NCI-H510A (cell line): ENCODE data around the gene URI1.

Experiments used
- DNase-seq: peaks from one replicate; lab custom pipeline; 2025; lab: John Stamatoyannopoulos, UW

The URI1 gene

DNA sequence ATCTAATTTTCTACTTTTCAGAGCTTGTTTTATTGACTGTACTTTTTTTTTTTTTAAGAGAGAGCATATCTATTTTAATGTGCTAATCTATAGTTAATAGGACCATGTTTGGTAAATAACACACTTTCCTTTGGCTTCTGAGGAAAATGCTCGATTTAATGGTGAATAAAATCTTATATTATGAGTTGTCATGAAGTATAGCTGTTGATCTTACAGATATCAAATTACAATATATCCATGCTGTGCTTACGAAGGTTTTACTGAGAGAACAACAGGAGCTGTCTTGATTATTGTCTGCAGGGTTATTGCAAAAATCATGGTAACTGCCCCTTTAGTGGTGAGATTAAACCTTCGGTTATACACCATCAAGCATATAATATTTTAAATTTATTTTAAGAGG, 29.6 kb downstream of the URI1 start:
- no peak for DNase-seq

DNA sequence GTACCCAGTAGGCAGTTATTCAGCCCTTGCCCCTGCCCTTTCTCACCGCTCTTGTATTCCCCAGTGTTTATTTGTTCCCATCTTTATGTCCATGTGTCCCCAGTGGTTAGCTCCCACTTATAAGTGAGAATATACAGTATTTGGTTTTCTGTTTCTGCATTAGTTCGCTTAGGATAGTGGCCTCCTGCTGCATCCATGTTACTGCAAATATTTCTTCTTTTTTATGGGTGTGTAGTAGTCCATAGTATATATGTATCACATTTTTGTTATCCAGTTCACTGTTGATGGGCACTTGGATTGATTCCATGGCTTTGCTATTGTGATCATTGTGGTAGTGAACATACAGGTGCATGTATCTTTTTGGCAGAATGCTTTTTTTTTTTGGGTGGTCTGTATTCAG, 32.7 kb downstream of the URI1 start:
- DNase-seq, result no peak

DNA sequence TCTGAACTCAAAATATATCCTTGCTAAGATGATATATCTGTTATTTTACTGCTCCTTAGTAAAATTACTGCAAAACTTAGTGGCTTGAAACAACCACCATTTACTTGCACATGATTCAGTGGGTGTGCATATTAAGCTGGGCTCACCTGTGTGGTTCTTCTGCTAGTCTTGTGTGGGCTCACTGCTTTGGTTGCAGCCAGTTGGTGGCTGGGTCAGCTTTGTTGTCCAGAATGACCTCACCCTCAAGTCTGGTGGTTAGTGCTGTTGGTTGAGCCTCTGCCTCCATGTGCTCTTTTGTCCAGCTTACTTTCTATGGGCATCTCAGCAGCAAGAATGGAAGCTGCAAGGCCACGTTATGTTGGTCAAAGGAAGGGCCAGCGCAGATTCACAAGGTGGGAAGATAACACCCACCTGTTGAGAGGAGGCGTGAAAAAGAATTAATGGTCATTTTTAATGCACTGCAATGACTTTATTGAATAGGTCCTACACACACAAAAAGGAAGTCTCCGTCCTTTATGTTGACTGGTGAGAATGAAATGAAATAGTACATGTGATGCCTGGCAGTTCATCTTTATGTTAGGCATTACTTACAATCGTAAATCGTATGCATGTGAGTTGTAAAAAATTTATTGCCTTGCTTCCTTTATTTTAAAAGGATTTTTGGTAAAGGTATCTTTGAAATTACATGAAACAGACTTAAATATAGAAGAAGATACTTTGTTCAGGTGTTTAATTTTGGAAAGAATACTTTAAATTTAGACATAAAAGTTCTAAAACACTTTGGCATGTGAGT, 34.3 kb downstream of the URI1 start:
- no peak for DNase-seq

DNA sequence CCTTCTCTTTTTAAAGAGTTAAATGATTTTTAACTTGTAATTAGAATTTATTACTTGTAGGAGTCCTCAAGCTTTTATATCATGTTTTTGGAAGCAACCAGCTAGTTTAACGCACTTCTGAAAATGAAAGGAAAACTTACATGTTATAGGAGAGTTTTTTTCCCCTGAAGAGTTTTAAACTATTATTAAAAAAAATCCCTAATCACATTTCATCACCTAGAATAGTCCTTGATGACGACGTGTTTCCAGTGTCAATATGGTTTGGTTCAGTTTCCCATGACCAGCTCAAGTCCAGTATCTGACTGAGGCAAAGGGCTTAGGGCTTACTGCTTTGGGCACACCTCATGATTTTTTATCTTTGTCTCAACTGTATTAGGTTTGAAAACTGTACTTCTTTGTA, 36.0 kb downstream of the URI1 start:
- DNase-seq, result no peak

DNA sequence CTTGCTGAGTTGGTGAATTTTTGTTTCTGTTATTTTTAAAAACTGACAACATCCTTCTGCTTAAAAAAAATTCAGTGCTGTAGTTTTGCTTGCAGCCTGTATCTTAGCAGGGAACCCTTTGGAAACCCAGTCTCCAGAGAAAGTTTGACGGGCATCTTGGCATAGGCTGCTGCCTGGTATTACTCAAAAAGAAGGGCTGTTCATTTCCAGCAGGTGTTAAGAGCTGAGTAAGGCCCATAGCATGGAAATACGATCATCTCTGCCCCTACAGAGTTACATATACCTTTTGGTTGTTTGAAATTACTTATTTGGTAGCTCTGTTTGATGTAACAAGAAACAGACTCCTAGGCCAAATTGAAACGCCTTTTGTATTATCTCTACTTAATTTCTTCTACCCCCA, 41.5 kb downstream of the URI1 start:
- DNase-seq, result no peak

DNA sequence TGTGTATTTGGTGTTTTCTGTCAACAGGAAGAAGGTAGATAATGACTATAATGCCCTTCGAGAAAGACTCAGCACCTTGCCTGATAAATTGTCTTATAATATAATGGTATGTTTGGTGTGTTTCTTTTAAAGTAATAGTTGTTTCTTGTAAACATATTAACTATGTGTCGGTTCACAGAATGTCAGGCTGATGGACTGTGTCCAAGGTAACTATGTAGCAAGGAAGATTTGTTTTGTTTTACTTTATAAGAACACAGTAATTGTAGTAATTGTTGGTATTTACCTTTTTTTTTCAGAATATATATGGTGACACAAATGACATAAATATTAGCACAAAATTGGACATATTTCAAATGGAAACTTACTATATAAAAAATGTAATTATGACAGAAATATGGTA, 43.2 kb downstream of the URI1 start:
- no peak for DNase-seq

DNA sequence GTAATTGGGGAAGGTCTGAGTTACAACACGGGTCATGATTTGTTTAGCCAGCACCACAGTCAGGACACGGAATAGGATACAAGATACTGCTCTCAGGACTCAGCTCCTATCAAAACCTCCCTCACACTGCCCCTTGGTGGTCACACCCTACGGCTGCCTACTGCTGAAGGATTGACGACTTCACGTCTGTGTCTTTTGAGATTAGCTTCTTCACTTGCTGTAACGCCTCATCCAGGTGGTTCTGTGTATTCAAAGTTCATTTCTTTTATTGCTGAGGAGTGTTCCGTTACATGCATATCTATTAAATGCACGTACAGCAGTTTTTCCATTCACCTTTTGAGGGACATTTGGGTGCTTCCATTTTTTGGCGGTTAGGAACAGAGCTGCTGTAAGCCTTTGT, 46.3 kb downstream of the URI1 start:
- no peak for DNase-seq

DNA sequence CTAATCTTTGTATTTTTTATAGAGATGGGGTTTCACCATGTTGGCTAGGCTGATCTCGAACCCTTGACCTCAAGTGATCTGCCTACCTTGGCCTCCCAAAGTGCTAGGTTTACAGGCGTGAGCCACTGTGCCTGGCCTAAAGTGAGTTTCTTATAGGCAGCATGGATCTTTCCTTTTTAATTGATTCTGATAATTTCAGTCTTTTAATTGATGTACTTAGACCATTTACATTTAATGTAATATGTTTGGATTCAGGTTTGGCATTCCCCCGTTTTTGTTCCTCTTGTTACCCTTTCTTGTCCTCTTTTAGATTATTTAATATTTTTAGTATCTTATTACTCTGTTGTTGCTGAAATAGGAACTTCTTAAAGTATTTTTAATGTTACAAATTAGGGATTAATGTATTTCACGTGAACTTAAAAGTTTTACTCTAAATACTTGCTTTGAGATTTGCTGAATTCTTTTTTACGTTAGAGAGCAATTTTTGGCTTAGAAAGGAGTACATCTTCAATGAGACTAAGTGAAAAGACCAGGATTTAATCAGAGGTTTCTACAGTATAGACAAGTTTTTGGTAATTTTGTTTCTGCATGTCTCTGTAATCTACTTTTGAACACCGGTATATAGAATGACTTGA, 50.3 kb downstream of the URI1 start:
- no peak for DNase-seq

DNA sequence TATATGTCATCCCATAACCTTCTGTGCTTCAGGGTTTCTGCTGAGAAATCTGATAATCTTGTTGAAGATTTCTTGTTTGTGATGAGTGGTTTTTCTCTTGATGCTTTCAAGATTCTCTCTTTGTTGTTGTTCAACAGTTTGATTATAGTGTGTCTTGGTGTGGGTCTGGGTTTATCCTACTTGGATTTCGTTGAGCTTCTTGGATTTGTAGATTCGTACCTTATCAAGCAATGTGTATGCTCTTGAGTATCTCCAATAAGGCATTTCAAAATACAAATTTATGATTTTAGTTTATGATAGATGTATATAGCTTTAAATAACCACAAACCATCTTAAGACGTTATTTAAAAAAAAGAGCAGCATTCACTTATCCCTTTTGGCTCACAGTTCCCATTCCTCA, 57.5 kb downstream of the URI1 start:
- no peak for DNase-seq

DNA sequence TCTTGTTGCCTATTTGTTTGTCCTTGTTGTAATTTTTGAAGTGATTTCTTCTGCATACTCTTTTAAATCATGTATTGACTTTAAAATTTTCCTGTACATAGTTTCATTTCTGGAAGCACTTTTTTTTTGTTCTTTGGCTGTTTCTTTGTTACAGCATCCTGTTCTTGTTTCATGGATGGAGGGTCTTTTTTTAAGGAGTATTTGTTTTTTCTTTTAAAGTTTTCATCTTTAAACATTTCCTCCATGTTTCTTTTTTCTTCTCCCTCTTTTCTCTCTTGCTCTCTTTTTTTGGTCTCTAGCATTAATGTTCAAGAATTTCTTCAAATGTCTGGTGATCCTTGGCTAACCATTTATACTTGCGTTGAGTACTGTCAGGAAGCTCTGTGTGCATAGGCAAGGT, 58.8 kb downstream of the URI1 start:
- no peak for DNase-seq

DNA sequence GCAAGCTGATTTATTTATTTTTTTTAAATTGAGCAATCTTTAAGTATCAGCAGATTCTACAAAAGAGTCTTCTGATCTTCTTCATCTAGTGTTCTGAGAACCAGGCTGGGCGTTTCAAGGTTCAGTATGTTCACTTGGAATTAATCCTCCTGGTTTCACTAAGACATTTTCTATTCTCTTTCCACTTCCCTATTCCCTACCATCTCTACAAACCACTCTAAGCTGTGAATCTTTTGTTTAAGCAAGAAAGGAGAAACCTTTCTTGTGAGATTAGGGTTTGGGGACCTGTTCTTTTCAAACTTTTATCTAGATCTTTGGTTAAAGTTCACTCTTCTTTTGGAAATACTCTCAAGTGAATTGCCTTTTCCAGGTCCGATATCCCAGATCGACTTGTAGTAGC, 59.3 kb downstream of the URI1 start:
- no peak for DNase-seq

DNA sequence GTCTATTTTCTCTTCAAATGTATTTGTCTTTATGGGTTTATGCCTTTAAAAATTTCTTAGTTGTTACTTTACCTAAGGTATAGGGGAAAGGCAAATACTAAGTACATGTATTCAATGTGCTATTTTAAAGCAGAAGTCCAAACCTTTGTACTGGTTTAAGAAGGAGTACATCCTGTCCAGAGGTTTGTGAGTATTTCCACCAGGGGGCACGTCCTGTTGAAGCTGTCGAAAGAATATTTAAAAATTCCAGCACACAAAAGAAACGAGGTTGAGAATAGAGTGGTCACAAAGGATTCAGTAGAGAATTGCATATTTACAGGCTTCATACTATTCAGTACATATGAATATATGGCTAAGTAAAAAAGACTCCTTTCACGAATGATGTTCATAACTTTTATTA, 59.8 kb downstream of the URI1 start:
- no peak for DNase-seq

DNA sequence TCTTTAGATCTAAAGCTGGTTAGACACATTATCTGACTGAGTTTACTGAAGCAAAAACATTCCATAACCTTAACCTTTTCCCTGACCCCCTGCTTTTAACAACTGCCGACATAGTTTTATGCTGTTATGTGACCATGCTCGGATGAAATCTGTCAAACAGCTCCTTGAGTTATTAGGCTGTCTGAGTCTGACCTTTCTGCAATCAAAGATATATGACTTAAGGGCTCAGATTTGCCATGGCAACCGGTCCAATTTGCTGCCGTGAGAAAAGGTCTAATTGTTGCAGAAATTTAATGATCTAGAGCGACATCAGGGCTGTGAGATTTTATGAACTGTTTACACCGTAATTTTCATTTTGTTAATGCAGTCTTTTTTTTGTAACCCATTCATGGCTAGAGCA, 61.8 kb downstream of the URI1 start:
- no peak for DNase-seq

DNA sequence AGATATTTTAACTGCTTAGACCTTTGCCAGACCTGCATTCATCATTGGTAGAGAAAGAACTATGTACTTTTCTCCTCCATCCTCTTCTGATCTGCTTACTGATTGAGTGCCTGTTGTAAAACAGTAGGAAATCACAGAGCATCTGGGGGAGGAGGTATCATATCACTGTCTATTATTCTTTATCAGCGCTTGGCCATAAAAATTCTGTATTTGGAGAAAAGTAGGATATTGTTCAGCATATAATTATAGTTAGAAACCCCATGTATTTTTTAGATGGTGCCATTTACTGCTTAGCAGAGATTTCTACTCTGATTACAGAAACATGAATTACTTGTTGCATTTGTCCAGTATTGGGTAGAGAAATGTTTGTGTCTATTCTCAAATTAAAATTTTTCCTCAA, 62.4 kb downstream of the URI1 start:
- no peak for DNase-seq

DNA sequence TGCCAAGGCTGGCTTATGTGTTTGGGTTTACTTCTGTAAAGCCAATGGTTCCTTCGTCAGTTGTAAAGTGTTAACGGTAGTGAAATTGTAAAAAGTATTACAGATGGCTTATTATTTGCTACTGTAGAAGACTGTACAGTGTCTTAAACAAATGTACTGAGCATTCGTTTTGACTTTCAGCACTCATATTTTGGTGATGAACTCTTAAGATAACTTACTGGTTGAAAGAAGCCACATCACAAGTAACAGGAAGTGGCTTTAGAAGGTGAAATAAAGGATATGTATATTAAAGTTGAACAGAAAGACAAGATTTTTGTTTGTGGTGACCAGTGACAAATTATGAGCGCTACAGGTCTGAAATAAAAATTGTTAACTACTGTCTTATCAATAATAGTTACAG, 64.2 kb downstream of the URI1 start:
- DNase-seq, result no peak

DNA sequence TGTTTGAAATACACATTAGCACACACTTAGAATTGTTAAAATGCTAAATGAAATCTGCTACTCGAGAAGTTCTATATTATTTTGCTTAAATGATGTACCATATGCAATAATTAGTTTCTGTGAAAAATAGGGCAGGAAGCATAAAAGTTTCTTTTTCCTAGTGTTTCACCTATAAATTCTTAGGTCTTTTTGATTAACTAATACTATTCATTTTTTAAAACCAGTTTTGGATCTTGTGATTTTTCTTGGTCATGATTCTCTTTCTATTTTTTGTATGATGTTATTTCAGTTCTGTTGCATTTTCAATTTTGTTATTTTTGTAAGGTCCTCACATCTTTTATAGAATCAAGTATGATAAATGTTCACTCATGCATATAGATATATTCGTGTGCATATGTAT, 66.1 kb downstream of the URI1 start:
- DNase-seq, result no peak

DNA sequence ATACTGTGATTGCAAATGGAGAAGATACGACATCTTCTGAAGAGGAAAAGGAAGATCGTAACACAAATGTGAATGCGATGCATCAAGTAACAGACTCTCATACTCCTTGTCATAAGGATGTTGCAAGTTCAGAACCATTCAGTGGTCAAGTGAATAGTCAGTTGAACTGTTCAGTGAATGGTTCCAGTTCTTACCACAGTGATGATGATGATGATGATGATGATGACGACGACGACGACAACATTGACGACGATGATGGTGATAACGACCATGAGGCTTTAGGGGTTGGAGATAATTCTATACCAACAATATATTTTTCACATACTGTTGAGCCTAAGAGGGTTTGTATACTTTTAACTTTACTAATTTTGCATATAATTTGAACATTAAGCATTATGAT, 67.0 kb downstream of the URI1 start:
- DNase-seq, result no peak

DNA sequence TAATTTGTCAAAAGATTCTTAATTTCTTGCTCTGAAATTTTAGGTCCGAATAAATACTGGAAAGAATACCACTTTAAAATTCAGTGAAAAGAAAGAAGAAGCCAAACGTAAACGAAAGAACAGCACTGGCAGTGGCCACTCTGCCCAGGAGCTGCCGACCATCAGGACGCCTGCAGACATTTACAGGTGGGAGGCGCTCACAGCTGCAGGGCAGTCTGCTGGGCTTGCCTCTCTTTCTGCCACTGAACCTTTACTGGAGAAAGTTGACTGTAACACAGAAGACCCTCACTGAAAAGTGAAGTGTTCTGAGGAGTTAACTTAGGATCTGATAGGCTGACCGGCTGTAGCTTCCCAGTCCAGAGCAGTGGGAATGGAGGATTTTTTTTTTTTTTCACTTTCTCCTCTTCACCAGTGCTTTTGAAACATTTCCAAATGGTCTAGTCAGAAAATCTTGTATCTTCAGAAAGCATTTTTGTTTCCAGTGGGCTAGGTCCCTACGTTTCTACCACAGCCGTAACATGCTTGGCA, 69.1 kb downstream of the URI1 start:
- no peak for DNase-seq

DNA sequence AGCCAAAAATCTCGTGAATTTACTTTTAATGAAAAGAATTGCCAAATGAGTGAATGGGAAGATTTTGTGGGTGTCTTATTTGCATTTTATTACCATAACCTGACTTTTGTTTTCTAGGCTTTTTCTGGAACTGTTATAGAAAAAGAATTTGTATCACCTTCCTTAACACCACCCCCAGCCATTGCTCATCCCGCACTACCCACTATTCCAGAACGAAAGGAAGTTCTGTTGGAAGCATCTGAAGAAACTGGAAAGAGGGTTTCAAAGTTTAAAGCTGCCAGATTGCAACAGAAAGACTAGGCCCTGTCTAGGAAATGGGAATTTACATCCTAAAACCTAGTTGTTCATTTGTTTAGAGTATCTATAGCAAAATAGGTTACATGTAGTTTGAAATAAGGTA, 72.7 kb downstream of the URI1 start:
- no peak for DNase-seq

DNA sequence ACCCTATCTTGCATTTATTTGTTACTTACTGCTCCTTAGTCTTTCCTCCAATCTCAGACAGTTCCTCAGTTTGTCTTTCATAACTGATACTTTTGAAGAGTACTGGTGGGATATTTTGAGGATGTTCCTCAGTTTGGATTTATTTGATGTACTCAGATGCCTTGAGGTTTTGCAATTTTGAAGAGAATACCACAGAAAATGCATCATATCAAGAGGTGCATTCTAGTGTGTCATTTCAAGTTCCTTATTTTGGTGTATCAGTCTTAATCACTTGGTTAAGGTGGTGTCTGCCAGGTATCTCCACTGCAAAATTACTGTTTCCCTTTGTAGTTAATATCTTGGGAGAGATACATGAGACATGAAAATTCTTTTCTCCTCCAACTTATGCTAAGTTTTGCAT, 75.1 kb downstream of the URI1 start:
- DNase-seq, result no peak

DNA sequence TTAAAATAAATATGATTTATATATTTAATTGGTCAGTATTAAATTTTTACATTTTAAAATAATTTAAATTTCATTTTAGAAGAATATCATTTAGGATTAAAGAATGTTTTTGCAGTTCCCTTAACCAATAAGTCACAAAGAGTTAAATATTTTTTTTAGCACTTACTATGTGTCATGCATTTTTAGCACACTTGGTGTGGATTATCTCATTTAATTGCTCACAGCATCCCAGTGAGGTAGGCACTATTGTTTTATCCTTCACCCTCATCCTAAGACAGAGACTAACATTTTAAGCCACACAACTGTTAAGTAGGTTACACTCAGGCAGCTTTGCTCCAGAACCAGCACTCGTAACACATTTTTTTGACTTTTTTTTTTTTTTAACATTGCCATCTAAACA, 78.2 kb downstream of the URI1 start:
- no peak for DNase-seq

DNA sequence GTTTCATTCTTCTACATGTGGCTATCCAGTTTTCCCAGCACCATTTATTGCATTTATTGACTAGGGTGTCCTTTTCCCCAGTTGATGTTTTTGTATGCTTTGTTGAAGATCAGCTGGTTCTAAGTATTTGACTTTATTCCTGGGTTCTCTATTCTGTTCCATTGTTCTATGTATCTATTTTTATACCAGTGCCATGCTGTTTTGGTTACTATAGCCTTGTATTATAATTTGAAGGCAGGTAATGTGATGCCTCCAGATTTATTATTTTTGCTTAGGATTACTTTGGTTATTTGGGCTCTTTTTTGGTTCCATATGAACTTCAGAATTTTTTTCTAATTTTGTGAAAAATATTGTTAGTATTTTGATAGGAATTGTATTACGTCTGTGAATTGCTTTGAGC, 80.6 kb downstream of the URI1 start:
- no peak for DNase-seq

DNA sequence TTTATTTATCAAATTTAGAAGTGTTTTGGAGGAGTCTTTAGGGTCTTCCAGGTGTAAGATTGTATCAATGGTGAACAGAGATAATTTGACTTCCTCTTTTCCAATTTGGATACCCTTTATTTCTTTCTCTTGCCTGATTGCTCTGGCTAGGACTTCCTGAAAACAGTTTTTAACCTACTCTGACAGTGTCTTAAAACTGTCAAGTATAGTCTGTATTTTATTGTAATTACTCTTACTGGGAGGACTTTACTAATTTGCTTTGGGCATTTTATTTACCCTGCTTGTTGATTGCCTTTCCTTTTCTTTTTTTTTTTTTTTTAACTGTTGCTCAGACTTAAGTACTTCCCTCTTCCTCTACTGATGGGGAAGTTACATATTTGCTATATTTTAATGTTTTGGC, 81.3 kb downstream of the URI1 start:
- no peak for DNase-seq

DNA sequence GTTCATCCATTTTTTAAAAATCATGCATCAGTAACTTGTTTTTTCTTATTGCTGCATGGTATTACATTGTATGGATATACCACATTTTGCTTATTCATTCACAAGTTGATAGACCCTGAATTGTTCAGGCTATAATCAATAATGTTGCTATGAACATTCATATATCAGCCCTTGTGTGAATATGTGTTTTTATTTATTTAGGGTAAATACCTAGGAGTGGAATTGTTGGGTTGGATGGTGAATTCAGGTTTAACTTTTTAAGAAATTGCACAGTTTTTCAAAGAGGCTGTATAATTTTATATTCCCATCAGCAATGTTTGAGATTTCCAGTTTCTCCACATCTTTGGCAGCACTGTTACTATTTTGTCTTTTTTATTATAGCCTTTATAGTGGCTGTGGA, 82.1 kb downstream of the URI1 start:
- no peak for DNase-seq
